Measurements from ENCODE around the gene NME3. TPM values are rescaled to one million over a fixed set of nuclear protein-coding genes. Genes with fewer than 3 reads are reported as not detected.

Gene NME3
- total RNA-seq, 1 experiment from 2014 or later: 76.9 TPM

GRCh38 chr16:1788095-1788707 lies 16.9 kb upstream of the NME3 start:
- H3K56ac ChIP-seq (ENCODE audit: insufficient read length, low read depth, low read length): no peak overlapping the region
- H4K20me1 ChIP-seq (ENCODE audit: control insufficient read depth, insufficient read depth, insufficient read length): no peaks in the 10 kb centered on the region
- no peak overlapping the region for H3K4me2 ChIP-seq (ENCODE audit: insufficient read depth, insufficient read length, low read length)
- H3T11ph ChIP-seq (ENCODE audit: low read length): no peak overlapping the region
- H3K9ac ChIP-seq (ENCODE audit: extremely low read depth, insufficient read length, low read length): no peak overlapping the region
- H2BK5ac ChIP-seq (ENCODE audit: insufficient read length, low read length): no peak overlapping the region
- H3K9me3 Mint-ChIP-seq: no peaks in the 10 kb centered on the region
- H3K27ac Mint-ChIP-seq: no peak overlapping the region
- no peak overlapping the region for H3K27ac ChIP-seq (ENCODE audit: insufficient read length, low read depth, low read length)
- no peak overlapping the region for H2BK120ac ChIP-seq (ENCODE audit: low read depth, low read length, poor library complexity, severe bottlenecking)
- no peak overlapping the region for H2BK20ac ChIP-seq (ENCODE audit: low read depth, low read length, poor library complexity, severe bottlenecking)
- H2BK15ac ChIP-seq (ENCODE audit: low read depth, low read length): no peak overlapping the region
- H3K23me2 ChIP-seq (ENCODE audit: insufficient read length, low read depth, low read length, poor library complexity, severe bottlenecking): no peaks in the 10 kb centered on the region
- H3K18ac ChIP-seq (ENCODE audit: insufficient read length, low read depth, low read length): no peak overlapping the region
- no CpG with 5 or more reads among the region's 38 CpGs for WGBS (ENCODE audit: extremely low coverage, insufficient read length, low lambda C conversion rate)
- no peak overlapping the region for H4K8ac ChIP-seq (replicated peaks; ENCODE audit: insufficient read length, low read depth, low read length)
- H3K4me1 Mint-ChIP-seq: peaks cover 0 to 5% of the 10 kb centered on the region in 2 experiments; a peak in 1 of 4 replicates
- DNase-seq: no peak
- no peak overlapping the region for H3K23ac ChIP-seq (ENCODE audit: insufficient read length, low read depth, low read length)
- H3K4me3 Mint-ChIP-seq: no peak overlapping the region
- no peaks in the 10 kb centered on the region for H3K9me3 ChIP-seq (ENCODE audit: control insufficient read depth, low read depth, low read length)
- H3K14ac ChIP-seq (ENCODE audit: insufficient read depth, low read length): no peak overlapping the region
- H3K79me1 ChIP-seq (ENCODE audit: insufficient read depth, low read depth, low read length, poor library complexity, severe bottlenecking): peaks cover 5% of the 10 kb centered on the region
- peaks cover 5 to 17% (median 14%) of the 10 kb centered on the region in 3 experiments; a peak in 6 of 7 replicates for H3K36me3 Mint-ChIP-seq (ENCODE audit: insufficient read depth in 1 of 3, low read depth in 3 of 3)
- no peaks in the 10 kb centered on the region for H3K27me3 Mint-ChIP-seq (ENCODE audit: low read depth)
- no peak overlapping the region for H4K91ac ChIP-seq (ENCODE audit: insufficient read length, low read depth, low read length)
- no peak for TF ChIP-seq CTCF (conservative IDR thresholded peaks at IDR 0.05)
- no peaks in the 10 kb centered on the region; the same call in 1 of the 2 replicates for H3K4me1 ChIP-seq (ENCODE audit: insufficient read depth, low read length)
- no peak overlapping the region for H4K5ac ChIP-seq (ENCODE audit: insufficient read length, low read depth, low read length)
- H2AK5ac ChIP-seq (ENCODE audit: insufficient read length, low read length): no peak overlapping the region
- no peak overlapping the region for H2BK12ac ChIP-seq (ENCODE audit: insufficient read length, low read depth, low read length)
- no peaks in the 10 kb centered on the region for H3K27me3 ChIP-seq (ENCODE audit: insufficient read depth, low read length)
- no peak overlapping the region for H2AFZ ChIP-seq (ENCODE audit: low read length)
- H3K4ac ChIP-seq (ENCODE audit: low read depth, low read length): no peak overlapping the region
- H3K79me2 ChIP-seq (ENCODE audit: insufficient read depth, low read length): peaks cover 8% of the 10 kb centered on the region; the same call in 1 of the 2 replicates

Measured in H9 (cell line).